Non-pigmented ciliary epithelial cell (primary cell): ENCODE data around the gene MGP.
A peak's percentile ranks its signal among the peaks of the same experiment; 100 is the strongest.

ENCODE experiments used
- DNase-seq: peaks from one replicate; pipeline ENCODE4 v3.0.0-alpha.2; 2010; ENCODE audit warnings: low read depth

The MGP gene

GRCh38 chr12:14903386-14904098 lies 17.9 kb upstream of the MGP start:
- no peak for DNase-seq

DNA sequence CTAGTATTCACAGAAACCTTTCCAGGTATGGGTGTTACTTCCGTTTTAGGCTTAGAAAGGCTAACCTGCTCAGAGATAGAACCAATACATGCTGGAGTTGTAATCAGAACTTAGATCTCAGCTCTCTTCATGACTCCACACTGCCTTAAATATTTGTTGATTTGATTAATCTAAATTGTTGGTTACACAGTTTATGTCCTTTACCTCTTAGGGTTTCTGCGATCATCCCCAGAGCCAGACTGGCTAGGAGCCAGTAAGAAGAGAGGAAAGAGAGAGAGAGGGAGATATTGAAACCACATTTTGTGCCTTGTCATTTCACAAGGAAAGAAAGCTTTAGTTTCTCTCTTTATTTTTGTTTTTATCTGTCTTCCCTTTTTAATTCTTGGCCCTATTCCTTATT lies 16.8 kb upstream of the MGP start:
- no peak for DNase-seq

DNA sequence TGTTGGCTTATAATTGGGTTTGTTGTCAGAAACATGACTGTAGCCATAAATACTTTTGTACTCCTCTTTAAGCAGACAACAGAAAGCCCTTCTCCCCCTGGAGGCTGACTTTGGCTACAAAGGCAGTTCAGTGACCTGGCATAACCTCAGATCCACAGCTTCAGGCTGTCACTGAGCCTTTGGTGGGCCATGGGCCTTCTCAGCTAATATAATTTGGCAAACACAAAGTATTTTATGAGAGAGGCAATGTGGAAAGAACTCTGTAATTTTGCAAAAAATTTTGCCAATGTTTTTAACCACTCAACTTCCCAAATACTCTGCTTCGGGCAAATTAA lies 15.5 kb upstream of the MGP start:
- no peak for DNase-seq

GRCh38 chr12:14900521-14901227 lies 15.0 kb upstream of the MGP start:
- no peak for DNase-seq

GRCh38 chr12:14896521-14897169 lies 11.0 kb upstream of the MGP start:
- DNase-seq: peak; percentile 45

- DNase-seq: no peak
These were observed 8.0 kb upstream of the MGP start for GRCh38 chr12:14893506-14894250.

- DNase-seq: no peak
These were observed 7.3 kb upstream of the MGP start for GRCh38 chr12:14892726-14893505.

GRCh38 chr12:14890701-14891100 lies 5.0 kb upstream of the MGP start:
- DNase-seq: no peak

GRCh38 chr12:14886271-14886670 lies 617 bp upstream of the MGP start:
- no peak for DNase-seq

DNA sequence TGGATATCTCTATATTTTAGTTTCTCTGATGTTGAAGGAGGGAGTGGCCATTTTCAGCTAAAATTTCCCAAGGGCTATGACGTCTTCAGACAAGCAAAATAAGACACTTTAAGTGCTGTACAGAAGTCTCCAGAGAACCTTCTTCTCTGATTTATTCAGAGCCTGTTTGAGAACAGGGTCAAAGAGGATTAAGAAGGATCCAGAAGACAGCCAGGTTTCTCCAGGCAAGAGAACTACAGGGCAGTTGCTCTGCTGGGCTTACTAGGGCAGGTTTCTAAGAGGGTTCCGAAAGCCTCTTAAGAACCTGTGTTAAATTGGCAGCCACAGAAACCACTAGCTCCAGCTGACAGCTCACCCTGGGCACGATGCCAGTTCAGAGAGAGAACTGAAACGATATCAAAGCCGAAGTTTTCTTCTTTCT lies 1.2 kb downstream of the MGP start:
- peak; percentile 66 for DNase-seq

DNA sequence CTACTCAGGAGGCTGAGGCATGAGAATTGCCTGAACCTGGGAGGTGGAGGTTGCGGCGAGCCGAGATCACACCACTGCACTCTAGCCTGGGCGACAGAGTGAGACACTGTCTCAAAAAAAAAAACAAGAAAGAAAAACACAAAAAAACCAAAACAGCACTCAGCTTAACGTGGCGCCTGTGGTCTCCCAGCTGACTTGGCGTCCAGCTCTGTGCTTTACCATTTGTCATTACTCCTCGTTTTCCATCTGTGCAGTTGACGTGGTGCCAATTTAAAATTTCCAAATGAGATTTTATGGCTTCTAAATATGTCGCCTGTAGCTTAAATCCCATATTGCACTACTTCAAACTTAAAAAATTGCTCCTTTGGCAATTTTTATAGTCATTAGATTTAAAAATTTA lies 2.0 kb downstream of the MGP start:
- no peak for DNase-seq

GRCh38 chr12:14880890-14881453 lies 4.7 kb downstream of the MGP start:
- DNase-seq: no peak

DNA sequence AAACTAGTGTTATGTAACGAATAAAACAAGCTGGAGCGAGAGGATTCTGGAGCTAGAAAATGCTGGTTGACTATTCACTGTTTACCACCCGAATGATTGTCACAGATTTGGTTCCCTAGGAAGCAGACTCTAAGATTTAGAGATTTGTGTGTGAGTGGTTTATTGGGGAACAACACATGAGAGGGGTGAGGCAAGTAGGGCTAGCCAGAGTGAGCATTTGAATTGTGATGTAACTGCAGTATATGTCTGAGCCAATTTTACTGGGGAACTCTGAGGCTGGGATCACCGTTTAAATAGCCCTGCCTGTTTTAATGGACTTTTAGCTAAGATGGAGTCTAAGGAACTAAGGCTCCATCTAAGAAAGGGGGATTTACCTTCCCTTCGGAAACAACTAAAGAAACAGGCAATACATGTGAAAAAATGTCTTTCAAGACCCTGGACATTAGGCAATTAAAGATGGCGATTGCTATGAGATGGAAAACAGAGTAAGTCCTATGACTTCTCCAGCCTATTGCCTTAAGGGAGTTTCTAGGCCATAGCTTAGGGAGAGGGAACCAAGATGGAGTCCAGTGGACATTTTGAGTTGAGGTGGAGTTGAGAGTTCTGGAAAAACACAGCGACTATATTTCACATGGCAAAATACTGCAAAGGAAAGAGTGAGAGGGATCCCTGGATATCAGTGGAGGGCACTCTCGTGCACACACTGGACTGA lies 6.3 kb downstream of the MGP start:
- DNase-seq: no peak

DNA sequence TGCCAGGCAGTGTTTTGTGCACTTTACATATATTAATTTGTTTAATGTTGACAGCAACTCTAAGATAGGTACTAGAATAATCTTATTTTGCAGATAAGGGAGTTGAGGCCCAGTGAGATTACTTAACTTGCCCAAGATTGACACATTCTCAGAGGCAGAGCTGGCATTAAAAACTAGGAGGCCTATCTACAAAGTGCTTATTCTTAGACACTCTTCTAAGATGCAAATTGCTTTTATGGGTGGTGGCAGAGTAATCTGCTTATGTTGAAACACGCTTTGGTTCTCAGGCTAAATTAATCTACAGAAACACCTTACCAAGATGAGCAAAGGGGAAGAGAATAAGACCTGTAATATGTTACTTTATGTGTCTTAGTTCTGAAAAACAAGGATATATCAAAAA lies 7.2 kb downstream of the MGP start:
- no peak for DNase-seq

DNA sequence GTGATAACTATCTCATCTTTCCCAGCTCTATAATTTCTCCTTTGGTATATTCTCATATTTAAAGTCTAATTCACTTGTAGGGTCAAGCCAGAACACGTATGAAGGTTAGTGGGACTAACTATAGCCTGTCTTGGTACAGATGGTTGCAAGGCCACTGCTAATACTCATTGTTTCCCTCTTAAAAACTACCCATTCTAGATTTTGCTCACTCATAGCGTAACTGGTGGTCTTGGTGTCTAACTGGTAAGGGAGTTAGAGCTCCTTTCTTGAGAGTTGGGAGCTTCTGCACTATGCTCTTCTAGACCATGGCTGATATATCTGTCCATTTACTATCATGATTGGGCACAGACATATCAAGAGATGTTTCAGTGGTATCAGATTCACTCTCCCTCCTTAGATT lies 8.8 kb downstream of the MGP start:
- no peak for DNase-seq

DNA sequence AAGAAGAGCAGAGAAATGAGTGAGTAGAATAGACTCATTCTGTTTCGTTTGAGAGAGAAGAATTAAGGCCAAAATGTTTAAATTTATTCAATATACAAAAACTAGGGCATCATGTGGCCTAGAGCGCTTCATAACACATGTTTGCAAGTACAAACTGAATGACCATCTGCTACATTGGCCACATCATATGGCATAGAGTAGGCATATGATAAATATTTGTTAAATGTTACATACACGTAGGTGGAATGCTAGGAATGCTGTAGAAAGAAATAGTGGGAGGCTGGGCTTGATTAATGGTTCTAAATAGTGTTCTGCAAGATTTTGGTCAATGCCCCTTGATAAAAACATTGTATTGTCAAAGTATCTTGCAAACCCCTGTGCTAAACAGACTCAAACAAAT lies 10.8 kb downstream of the MGP start:
- no peak for DNase-seq

GRCh38 chr12:14873440-14874185 lies 12.0 kb downstream of the MGP start:
- DNase-seq: no peak

DNA sequence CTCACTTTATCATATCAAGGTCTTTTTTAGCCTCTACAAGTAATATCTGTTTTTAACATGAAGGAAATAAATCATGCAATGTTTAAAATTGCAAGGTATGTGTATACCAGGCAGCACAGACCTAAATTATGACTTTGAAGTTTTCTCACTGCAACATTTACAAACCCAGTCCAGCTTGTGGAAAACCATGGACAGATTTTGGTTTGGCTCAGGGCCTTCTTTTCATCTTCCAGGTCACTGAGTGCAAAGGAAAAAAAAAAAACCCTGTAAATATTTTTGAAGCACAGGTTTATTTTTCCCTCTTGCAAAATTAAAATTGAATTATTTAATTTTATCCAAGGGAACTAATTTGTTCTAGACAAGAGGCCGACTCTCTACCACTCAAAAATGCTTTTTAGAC lies 13.8 kb downstream of the MGP start:
- DNase-seq: no peak

GRCh38 chr12:14871247-14871646 lies 14.4 kb downstream of the MGP start:
- no peak for DNase-seq

GRCh38 chr12:14868916-14869506 lies 16.6 kb downstream of the MGP start:
- no peak for DNase-seq
